Fibroblast of peridontal ligament (primary cell): ENCODE data around the gene EMX2.
"Not testable (repeated sequence)": the region's sequence is repeated elsewhere in the genome, so short reads cannot be mapped to it uniquely, and the experiment has no call there.

Experiments used
- DNase-seq: peaks from one replicate; pipeline ENCODE4 v3.0.0-alpha.2; 2010; ENCODE audit errors: extremely low read depth

Gene EMX2

DNA sequence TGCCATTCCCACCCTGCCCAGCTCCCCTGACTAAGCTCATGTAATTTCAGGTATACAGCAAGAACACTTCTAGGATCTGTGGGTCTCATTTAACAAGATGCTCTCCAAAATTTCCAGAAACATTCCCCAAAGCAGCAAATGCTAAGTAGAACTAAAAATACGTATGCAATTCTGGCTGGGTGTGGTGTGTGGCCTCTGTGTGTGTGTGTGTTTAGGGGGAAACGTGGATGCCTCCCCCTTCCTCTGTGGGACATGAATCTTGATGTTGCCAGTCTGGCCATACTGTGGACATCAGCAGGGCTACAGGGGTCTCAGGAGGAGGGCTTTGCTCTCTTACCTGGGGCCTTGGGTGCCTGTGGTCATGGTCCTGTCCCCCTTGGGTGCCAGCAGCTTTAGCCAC, 18.4 kb downstream of the EMX2 start:
- DNase-seq, result no peak

DNA sequence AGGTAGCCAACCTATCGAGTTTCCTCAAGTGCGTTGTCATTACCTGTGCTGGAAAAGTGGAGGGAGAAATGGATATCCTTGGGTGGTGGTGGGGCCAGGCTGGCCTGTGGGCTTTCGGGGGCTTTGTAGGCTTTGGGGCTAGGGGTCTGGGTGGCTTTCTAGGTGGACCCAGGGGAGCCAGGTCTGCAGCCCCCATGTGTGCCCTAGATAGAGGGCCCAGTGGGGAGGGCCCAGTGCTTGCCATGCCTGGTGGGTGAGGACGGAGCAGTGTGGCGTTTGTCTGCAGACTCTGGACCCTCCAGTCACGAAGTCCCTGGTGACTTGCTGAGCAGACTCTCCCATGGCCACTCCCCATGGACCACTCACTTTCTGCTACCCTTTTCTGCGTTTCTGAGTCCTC, 19.7 kb downstream of the EMX2 start:
- DNase-seq, result no peak

DNA sequence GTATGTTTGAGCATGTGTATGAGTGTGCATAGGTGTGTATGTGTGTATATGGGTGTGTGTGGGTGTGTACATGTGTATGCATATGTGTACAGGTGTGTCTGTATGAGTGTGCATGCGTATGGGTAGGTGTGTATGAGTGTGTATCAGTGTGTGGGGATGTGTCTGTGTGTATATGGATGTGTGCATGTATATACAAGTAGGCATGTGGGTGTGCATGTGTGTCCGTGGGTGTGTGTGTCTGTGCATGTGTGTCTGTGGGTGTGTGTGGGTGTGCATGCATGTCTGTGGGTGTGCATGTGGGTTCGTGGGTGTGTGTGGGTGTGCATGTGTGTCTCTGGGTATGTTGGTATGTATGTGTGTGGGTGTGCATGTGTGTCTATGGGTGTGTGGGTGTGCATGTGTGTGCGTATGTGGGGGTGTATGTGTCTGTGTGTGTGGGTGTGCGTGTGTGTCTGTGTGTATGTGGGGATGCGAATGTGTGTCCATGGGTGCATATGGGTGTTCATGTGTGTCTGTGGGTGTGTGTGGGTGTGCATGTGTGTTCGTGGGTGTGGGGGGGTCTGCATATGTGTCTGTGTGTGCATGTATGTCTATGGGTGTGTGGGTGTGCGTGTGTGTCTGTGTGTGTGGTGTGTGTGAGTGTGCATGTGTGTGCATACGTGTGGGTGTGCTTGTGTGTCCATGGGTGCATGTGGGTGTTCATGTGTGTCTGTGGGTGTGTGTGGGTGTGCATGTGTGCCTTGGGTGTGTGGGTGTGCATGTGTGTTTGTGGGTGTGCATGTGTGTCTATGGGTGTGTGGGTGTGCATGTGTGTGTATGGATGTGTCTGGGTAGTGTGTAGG, 20.6 kb downstream of the EMX2 start:
- no peak for DNase-seq

DNA sequence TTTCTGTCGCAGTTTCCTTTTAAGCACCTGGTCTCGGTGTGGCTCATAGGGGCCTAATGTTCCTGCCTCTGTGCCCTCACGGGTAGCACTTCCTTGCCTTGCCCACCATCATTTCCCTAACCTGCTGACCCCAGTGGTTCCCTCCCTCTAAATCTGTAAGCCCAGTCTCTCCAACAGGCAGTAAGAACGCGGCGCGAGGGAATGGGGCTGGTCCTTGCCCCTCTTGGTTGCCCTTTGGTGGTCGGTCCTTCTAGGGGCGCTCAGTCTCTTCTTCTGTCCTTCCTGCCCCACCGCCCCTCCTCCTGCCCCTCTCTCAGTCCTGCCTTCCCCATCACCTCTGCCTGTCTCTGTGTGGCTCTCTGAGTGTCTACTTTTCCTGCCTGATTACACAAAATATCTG, 21.2 kb downstream of the EMX2 start:
- DNase-seq, result no peak

DNA sequence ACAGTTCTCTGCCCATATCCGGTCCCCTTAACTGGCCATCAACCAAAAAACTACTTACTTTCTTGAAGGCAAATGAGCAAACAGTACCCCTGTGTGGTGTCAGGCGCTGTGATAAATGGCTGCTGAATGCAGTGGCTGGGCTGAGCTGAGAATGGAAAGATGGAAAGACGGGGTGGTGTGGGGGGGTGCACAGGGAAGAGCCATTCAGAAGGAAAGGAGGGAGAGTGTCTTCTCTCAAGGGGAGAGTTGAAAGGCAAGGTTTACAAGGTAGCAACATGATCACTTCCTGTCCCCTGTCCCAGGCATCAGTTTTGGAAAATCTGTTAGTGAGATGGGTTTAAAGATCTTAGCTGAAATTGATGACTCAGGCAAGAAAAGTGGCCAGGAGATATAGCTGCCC, 22.5 kb downstream of the EMX2 start:
- DNase-seq, result no peak

DNA sequence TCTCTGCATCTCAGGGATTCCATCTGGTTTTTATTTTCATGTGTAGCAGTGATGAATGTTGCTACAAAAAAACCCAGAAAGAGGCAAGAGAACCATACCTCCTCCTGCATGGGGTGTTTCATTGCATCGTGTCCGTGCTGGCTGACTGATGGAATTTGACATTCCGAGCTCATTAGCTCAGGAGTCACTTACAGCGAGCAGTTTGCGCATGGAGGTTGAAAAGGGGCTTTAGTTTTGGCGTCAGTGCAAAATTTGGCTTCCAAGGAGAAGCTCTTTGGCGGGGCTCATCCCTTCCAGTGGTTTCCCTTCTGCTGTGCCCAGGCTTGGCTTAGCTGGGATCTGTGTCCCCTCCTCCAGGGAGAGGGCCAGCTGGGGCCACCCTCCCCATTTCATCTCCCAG, 25.8 kb downstream of the EMX2 start:
- DNase-seq, result no peak

DNA sequence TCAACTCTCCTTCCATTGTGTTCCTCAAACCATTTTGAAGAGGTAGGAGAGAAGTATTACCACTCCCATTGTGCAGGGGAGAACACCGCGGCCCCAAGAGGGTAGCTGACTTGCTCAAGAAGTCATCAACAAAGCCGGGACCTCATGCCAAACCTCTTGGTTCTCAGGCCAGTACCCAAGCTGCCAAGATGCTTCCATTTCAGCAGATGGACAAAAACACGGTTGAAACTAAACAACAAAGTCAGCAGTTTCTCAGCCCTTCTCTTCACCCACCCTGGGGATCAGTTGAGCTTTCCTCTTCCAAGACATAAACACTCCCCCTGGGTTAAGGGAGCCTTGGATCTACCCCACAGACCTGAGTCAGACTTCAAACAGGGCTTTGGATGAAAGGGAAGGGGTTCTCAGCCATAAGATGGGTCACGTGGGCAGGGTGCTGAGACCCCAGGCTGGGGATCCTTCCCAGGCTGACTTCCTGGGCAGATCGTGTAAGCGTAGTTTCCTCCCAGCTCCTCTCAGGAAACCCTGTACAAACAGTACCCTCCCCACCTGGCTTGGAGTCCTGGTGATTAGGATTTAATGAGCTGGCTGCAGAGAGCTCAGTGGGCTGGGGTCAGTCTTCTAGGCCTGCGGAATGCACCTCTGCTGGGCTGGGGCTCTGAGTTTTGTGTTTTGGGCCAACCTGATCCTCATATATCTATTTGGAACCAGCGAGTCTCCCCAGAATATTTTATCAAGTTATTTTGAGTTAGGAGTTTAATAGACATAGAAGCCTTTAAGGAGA, 27.3 kb downstream of the EMX2 start:
- DNase-seq, result no peak

DNA sequence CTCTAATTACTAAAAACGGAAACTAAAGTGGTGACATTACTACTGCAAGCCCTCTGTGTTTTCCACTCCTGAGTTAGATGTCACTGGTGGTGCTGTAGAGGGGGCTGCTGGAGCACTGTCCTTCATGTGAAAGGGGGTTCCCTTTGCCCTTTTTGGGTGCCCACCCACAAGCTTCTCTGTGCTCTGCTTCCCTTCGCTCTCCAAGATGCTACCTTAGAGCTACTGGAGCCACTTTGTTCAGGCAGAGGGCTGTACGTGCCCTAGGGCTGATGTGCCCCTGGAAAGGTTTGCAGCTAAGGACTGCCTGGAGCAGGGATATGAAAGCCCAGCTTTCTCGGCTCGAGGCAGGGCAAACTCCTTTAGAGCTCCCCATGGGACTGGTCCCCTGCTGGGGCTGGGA, 28.3 kb downstream of the EMX2 start:
- no peak for DNase-seq

DNA sequence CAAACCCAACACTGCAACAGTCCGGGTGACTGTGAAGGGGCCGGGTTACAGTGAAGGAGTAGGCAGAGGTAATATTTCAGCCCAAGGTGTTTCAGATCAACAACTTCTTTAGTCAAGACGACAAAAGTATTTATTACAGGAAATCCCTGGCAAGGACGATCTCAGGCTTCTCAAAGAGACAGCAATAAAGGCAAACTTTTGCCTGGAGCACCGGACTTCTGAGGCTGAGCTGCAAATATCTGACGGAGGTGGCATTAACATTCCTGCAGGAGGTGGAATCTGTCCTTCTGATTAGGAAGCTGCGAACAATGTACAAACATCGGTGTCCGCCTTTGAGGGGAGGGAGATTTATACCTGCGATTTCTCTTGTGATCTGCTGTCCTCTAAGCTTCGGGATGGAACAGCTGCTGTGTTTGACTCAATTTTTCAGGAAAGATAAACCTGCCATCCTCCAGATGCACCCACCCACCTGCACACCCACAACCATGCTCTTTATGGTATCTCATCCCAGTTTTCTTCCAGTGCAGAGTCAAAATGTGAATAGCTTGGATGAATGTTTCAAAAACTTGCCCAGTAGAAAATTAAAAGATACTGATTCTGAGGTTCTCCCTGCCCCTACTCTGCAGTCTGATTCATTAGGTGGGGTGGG, 32.1 kb downstream of the EMX2 start:
- DNase-seq, result no peak

DNA sequence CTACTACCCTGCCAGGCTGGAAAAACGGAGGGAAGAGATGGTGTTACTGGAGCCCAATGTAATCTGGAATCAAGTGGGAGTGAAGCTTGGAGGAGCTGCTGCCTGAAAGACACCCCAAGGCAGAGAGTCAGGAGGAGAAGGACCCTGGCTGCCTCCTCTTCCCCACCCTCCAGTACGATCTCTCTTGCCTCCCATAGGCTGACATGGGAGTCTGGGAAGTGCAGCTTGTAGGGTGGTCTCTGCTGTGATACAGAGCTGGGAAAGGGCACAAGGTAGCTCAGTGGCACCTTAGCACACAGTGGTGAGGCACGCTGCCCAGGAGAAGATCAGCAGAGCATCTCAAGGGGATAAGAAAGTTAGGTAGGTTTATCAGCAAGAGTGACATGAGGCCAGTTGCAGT, 35.9 kb downstream of the EMX2 start:
- DNase-seq, result no peak

DNA sequence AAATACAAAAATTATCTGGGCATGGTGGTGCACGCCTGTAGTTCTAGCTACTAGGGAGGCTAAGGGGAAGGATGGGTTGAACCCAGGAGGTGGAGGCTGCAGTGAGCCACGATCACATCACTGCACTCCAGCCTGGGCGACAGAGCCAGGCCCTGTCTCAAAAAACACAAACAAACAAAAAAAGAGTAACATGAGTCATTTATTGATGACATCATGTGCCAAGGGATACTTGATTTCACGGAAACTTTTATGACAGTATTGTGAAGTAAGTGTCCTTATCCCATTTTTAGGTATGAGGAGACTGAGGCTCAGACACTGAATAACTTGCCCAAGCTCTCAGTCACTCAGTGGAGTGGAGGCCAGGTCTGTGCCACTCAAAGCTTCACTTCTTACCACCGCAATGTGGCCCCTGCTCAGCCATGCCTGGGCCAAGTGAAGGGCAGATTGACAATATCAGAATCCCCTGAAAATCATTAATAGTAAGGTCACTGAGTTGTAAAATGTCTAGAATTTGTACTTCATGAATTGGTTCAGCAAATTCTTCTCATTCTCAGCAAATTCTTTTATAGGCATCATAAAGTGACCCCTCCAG, 36.5 kb downstream of the EMX2 start:
- no peak for DNase-seq

DNA sequence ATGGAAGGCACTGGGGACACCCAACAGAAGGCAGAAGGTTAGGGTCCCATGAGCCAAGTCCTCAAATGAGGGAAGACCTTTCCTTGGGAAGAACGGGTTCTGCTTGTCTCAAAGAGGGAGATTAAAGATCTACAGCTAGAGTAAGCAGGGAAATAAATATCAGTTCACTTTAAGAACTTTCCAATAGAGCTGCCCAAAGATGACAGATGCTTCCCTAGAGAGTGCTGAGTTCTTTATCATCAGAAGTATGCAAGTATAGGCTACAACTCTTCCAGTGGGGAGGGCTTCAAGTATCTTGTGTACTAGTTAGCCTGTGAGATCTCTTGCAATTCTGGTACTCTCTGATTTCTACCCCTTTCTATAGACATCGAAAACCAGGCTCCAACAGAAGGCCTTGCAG, 39.4 kb downstream of the EMX2 start:
- no peak for DNase-seq

DNA sequence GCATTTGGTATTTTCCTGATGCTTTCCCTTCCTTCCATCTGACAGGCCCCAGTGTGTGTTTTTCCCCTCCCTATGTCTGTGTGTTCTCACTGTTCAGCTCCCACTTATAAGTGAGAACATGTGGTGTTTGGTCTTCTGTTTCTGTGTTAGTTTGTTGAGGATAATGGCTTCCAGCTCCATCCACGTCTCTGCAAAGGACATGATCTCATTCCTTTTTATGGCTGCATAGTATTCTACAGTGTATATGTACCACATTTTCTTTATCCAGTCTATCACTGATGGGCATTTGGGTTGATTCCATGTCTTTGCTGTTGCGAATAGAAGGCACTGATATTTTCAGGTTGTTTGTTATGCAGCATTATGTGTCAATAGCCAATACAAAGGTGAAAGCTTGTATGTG, 42.3 kb downstream of the EMX2 start:
- not testable (repeated sequence) for DNase-seq

DNA sequence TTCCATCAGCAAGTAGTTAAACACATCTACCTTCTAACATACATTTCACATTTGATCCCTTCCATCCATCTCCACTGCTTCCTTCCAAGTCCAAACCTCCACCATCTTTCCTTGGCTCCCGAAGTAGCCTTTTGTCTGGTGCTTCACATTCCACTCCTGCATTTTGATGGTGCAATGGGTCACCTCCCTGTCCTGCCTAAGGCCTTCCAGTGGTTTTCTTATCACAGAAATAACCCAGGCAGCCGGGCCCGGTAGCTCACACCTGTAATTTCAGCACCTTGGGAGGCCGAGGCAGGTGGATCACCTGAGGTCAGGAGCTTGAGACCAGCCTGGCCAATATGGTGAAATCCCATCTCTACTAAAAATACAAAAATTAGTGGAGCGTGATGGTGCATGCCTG, 44.5 kb downstream of the EMX2 start:
- no peak for DNase-seq

DNA sequence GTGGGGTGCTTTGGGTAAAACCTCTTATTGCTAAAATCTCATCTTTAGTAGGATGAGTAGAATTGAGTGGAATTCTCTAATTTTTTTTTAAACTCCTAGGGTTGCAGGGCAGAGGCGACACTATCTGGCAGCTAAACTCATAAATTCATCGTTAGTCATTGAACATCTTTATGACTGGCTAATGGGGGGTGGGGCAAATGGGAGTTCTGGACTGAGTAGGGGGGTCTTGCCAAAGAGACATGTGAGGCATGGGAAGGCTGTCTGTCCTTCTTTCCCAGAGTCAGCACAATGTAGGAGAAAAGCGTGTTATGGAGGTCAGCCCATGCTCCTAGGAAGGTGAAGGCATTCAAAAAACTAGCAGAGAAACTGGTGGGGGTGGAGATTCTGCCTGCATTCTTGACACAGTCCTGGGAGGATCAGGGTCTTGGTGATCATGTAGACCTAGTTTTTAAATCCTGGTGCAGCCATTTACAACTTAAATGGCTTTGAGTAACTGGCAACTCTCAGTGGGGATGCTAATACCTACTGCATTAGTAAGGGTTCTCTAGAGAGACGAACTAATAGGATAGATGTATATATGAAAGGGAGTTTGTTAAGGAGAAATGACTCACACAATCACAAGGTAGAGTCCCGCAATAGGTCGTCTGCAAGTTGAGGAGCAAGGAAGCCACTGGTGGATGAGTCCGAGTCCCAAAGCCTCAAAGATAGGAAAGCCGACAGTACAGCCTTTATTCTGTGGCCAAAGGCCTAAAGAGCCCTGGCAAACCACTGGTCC, 47.7 kb downstream of the EMX2 start:
- DNase-seq, result no peak

DNA sequence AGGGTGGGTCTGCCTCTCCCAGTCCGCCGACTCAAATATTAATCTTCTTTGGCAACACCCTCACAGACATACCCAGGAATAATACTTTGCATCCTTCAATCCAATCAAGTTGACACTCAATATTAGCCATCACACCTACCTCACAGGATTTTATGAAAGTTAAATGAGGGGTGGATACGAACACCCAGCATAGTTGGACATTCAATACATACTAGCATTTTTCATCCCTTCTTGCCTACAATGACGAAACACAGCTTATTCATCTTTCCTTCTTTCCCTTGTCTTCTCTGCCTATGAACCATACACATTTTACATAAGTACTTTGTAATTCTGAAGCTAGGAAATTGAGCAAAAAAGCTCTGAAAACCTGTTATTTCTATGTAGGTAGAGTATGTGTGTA, 48.5 kb downstream of the EMX2 start:
- no peak for DNase-seq

DNA sequence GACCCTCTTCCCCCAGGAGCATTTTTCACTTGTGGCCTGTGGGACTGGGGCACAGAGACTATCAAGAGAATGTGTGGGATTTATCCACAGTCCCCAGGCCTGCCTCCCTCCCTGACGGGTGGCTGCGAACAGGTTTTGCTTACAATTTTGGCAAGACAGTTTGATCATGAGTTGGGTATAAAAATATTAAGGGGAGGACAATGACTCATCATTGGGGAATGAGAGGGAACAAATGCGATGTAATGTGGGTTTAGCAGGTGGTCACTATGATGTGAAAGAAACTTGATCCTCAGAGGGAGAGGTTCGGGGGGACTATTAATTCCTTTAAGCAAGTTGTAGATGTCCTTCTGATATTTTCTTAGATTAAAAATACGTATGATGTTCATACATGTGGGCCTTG, 52.2 kb downstream of the EMX2 start:
- DNase-seq, result no peak

DNA sequence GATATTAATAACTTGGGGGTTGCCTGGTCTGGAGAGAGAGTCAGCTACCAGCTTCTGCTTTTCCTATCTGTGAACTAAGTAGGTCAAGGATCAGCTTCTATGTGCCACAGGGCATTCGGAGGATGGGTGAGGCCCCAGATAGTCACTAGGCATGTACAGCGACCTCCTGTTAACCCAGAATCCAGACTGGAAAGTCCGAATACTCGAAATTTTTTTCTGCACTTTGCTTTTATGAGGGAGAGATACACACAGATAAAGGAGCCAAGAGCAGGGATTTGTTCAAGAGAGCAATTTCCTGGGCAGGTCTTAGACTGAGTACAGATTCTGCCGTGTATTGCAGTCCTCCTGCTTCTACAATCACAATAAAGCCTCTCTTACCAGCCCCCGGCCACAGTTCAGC, 54.2 kb downstream of the EMX2 start:
- no peak for DNase-seq

DNA sequence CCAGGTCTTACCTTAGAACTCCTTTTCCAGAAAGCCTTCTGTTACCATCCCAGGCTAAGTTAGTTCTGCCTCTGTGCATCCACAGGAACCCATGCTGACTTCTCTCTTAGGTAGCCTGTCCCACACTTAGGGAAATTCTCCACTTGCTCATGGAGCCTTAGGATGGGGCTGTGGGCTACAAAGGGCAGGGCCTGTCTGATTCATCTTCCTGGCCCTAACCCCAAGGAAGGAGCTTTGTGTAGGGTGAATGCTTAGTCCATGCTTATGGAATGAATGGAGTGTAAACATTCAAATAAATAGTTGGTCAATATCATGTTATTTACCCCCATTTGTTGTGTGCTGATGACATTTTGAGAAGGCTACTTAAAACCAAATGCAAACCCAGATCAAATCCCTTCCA, 54.7 kb downstream of the EMX2 start:
- DNase-seq, result no peak
